IMR-90 (cell line): ENCODE data around the gene RAB31. TPM values are rescaled to one million over a fixed set of nuclear protein-coding genes. Genes with fewer than 3 reads are reported as not detected.

ENCODE experiments used
- ATAC-seq: fragments of 200-7000 bp; cut with Tn5 transposase; 2 replicates; pipeline ENCODE4 v1.9.1; 2020; ENCODE audit warnings: low read depth, mild to moderate bottlenecking, moderate library complexity
- BruUV-seq: library from RNA; stranded (reverse); fragments of 400-500 nt; replicated peaks from 2 replicates; lab custom pipeline; 2021; lab: Mats Ljungman, UMichigan
- CTCF ChIA-PET: fragments of 300-600 bp; formaldehyde crosslinking; extraction: SDS; loops from one replicate; lab custom pipeline; 2021; ENCODE audit warnings: antibody characterized with exemption; lab: Yijun Ruan, JAX
- POLR2A ChIA-PET: fragments of 300-600 bp; sonication (Branson Sonifier 250); formaldehyde crosslinking; loops from one replicate; lab custom pipeline; 2022; ENCODE audit warnings: antibody characterized with exemption; ENCODE audit not compliant: unreplicated experiment; lab: Charles Lee
- DNase-seq: peaks from one replicate; pipeline ENCODE4 v3.0.0; 2013
- H2AFZ ChIP-seq: replicated peaks from 2 replicates; pipeline ENCODE3; 2013; ENCODE audit warnings: low read length, mild to moderate bottlenecking; ENCODE audit not compliant: poor library complexity
- H2AK5ac ChIP-seq: 2 replicates; pipeline ENCODE4 v1.6.1; 2013; ENCODE audit warnings: low read depth, low read length, inconsistent platforms
- H2AK9ac ChIP-seq: replicated peaks from 2 replicates; pipeline ENCODE3; 2013; ENCODE audit warnings: mild to moderate bottlenecking, low read depth, low read length, moderate library complexity; ENCODE audit not compliant: poor library complexity
- H2BK120ac ChIP-seq: 2 replicates; pipeline ENCODE4 v1.6.1; 2013; ENCODE audit warnings: low read depth, low read length, inconsistent platforms
- H2BK15ac ChIP-seq: 3 replicates; pipeline ENCODE4 v1.6.1; 2013; ENCODE audit warnings: low read depth, low read length, inconsistent platforms
- H2BK20ac ChIP-seq: 2 replicates; pipeline ENCODE4 v1.6.1; 2013; ENCODE audit warnings: low read depth, mild to moderate bottlenecking, inconsistent platforms, low read length, moderate library complexity
- H2BK5ac ChIP-seq: 2 replicates; pipeline ENCODE4 v1.6.1; 2013; ENCODE audit warnings: mild to moderate bottlenecking, low read depth, low read length, inconsistent platforms; ENCODE audit not compliant: poor library complexity, severe bottlenecking
- H3K14ac ChIP-seq: replicated peaks from 2 replicates; pipeline ENCODE4 v1.6.1; 2013; ENCODE audit warnings: low read depth, low read length, inconsistent platforms
- H3K18ac ChIP-seq: 2 replicates; pipeline ENCODE4 v1.6.1; 2013; ENCODE audit warnings: low read depth, low read length, control low read depth
- H3K23ac ChIP-seq: 2 replicates; pipeline ENCODE4 v1.6.1; 2013; ENCODE audit warnings: low read depth, low read length, inconsistent platforms
- H3K27ac ChIP-seq: 2 replicates; pipeline ENCODE4 v1.5.1; 2013; ENCODE audit warnings: mild to moderate bottlenecking, control low read depth, low read length; ENCODE audit not compliant: insufficient read depth
- H3K27me3 ChIP-seq: 2 replicates; pipeline ENCODE4 v1.6.1; 2013; ENCODE audit warnings: low read length; ENCODE audit not compliant: control insufficient read depth, insufficient read depth
- H3K36me3 ChIP-seq: 2 replicates; pipeline ENCODE4 v1.6.1; 2013; ENCODE audit warnings: low read length, mixed read lengths; ENCODE audit not compliant: control insufficient read depth, insufficient read depth
- H3K4ac ChIP-seq: 2 replicates; pipeline ENCODE4 v1.6.1; 2013; ENCODE audit warnings: low read depth, low read length, inconsistent platforms
- H3K4me1 ChIP-seq: 2 replicates; pipeline ENCODE4 v1.6.1; 2013; ENCODE audit warnings: low read length, mixed read lengths; ENCODE audit not compliant: control insufficient read depth, insufficient read depth
- H3K4me2 ChIP-seq: 2 replicates; pipeline ENCODE4 v1.6.1; 2013; ENCODE audit warnings: low read depth, mild to moderate bottlenecking, control low read depth, low read length, moderate library complexity
- H3K4me3 ChIP-seq: 2 replicates; pipeline ENCODE4 v1.5.1; 2013; ENCODE audit warnings: low read depth, mild to moderate bottlenecking, control low read depth, low read length, moderate library complexity; ENCODE audit not compliant: insufficient read depth
- H3K56ac ChIP-seq: 2 replicates; pipeline ENCODE4 v1.6.1; 2013; ENCODE audit warnings: low read length, inconsistent platforms; ENCODE audit not compliant: insufficient read depth; ENCODE audit errors: extremely low read depth
- H3K79me1 ChIP-seq, 2 experiments: 2 replicates each; pipeline ENCODE4 v1.6.1; 2013; ENCODE audit warnings: low read length in 2 of 2, inconsistent platforms in 1 of 2, low read depth in 1 of 2
- H3K9ac ChIP-seq: 2 replicates; pipeline ENCODE4 v1.6.1; 2013; ENCODE audit warnings: low read depth, low read length, control low read depth
- H3K9me1 ChIP-seq: 2 replicates; pipeline ENCODE4 v1.6.1; 2013; ENCODE audit warnings: low read length, inconsistent platforms; ENCODE audit not compliant: insufficient read depth
- H3K9me3 ChIP-seq: 2 replicates; pipeline ENCODE4 v1.6.1; 2013; ENCODE audit warnings: low read length; ENCODE audit not compliant: control insufficient read depth, insufficient read depth
- H4K20me1 ChIP-seq: 2 replicates; pipeline ENCODE4 v1.6.1; 2013; ENCODE audit warnings: low read length, inconsistent platforms; ENCODE audit not compliant: insufficient read depth
- H4K5ac ChIP-seq: 2 replicates; pipeline ENCODE4 v1.6.1; 2013; ENCODE audit warnings: mild to moderate bottlenecking, low read depth, low read length, control low read depth
- H4K8ac ChIP-seq, 2 experiments: 2 replicates each; pipeline ENCODE4 v1.6.1; 2013; ENCODE audit warnings: low read depth in 2 of 2, low read length in 2 of 2, control low read depth in 1 of 2, inconsistent platforms in 1 of 2
- H4K91ac ChIP-seq: 2 replicates; pipeline ENCODE4 v1.6.1; 2013; ENCODE audit warnings: low read depth, low read length, inconsistent platforms; ENCODE audit not compliant: insufficient read depth
- CHD1 ChIP-seq: IDR thresholded peaks from 2 replicates; pipeline ENCODE4 v1.6.1; 2012; ENCODE audit warnings: low read depth, low read length, improper control_type of control experiment
- FOS ChIP-seq: fragments of 150-350 bp; IDR thresholded peaks from 2 replicates; pipeline ENCODE4 v1.6.1; 2016; ENCODE audit warnings: low read depth, low read length
- MAZ ChIP-seq: IDR thresholded peaks from 2 replicates; pipeline ENCODE4 v1.6.1; 2012; ENCODE audit warnings: low read depth, mild to moderate bottlenecking, low read length, improper control_type of control experiment, moderate library complexity, borderline replicate concordance
- WGBS, 2 experiments: methylation state at CpG; one replicate each; pipeline versions ENCODE4 v1.1.5 to v1.1.7; 2013; ENCODE audit warnings: missing lambda C conversion rate in 2 of 2; ENCODE audit not compliant: insufficient read length in 1 of 2; ENCODE audit errors: extremely low coverage in 2 of 2; 5-methylcytosine and 5-hydroxymethylcytosine counted together
- dilution Hi-C: fragments of 300-500 bp; cut with HindIII; formaldehyde crosslinking; loops from one replicate; pipeline ENCODE4 v1.14.3; 2018; ENCODE audit warnings: low sequenced_read_pairs; ENCODE audit not compliant: unreplicated experiment
- in situ Hi-C: fragments of 300-500 bp; cut with MboI; formaldehyde crosslinking; loops from 3 replicates; pipeline ENCODE4 v1.14.3; 2019; ENCODE audit warnings: low sequenced_read_pairs, inconsistent platforms, mixed read lengths
- intact Hi-C: fragments of 100-400 bp; cut with micrococcal nuclease; formaldehyde crosslinking; loops from 2 replicates; pipeline ENCODE4 v1.10.0; 2022
- polyA plus RNA-seq, 3 experiments: library from polyadenylated mRNA; depleted of rRNA; stranded (reverse); fragments of >200 nt; gene quantifications; 2 replicates each; pipeline ENCODE4 v1.2.3, GENCODE V29; 2012; ENCODE audit warnings: low replicate concordance in 1 of 3
- total RNA-seq: library from RNA; depleted of rRNA; stranded (reverse); fragments of >200 nt; gene quantifications from 2 replicates; pipeline ENCODE4 v1.2.3, GENCODE V29; 2012

RAB31 gene
- total and polyA plus RNA-seq, 2 of the 4 experiments (the other 2 are of a cell fraction): 13.8 to 26.9 TPM

DNA sequence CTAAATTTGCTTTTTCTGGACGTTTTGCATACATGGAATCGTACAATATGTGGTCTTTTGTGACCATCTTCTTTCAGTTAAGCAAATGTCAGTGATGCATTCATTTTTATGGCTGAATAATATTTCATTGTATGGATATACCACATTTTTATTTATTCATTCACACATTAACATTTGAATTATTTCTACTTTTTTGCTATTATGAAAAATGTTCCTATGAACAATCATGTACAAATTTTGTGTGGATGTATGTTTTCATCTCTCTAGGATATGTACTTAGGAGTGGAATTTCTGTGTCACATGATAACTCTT is 110.3 kb downstream of the RAB31 start:
- Histone ChIP-seq H4K20me1 (peaks cover 4% of the 10 kb centered on the region; the same call in 1 of the 2 replicates), H3K14ac (no peak overlapping the region), H3K27me3 (no peaks in the 10 kb centered on the region), H4K8ac (no peak overlapping the region), H4K91ac (no peak overlapping the region), H3K56ac (no peak overlapping the region), H4K5ac (no peak overlapping the region), H3K79me1 (peaks cover 11 to 19% of the 10 kb centered on the region in 2 experiments), H2BK120ac (no peak overlapping the region), H2BK20ac (no peak overlapping the region), H3K36me3 (peaks cover 3% of the 10 kb centered on the region), H3K9me3 (no peaks in the 10 kb centered on the region), H3K4me2 (no peak overlapping the region), H2AK9ac (no peak overlapping the region), H2AFZ (no peak overlapping the region), H3K4ac (no peak overlapping the region), H3K4me3 (no peak overlapping the region), H3K9me1 (peaks cover 3% of the 10 kb centered on the region), H2BK15ac (no peak overlapping the region), H2BK5ac (no peak overlapping the region), H3K23ac (no peak overlapping the region), H3K27ac (no peak overlapping the region), H3K18ac (no peak overlapping the region), H3K4me1 (peaks cover 6% of the 10 kb centered on the region), H3K9ac (no peak overlapping the region), H2AK5ac (no peak overlapping the region)
- BruUV-seq: no TSS peak
- POLR2A ChIA-PET: no interaction called here
- no CpG with 5 or more reads among the region's 2 CpGs for WGBS, 2 experiments
- DNase-seq (no peak), ATAC-seq (no peak)
- in situ Hi-C loops (no loop called here), intact Hi-C loops (no loop called here), dilution Hi-C loops (no loop called here)
- TF ChIP-seq MAZ (no peak), CHD1 (no peak), FOS (no peak)
- CTCF ChIA-PET: no interaction called here
